Measurements from ENCODE around the gene C5orf15.

Gene C5orf15

GRCh38 chr5:133925866-133926488 lies 42.4 kb downstream of the C5orf15 start:
- DNase-seq (ENCODE audit: low read depth in 3 of 3, low spot score in 1 of 3): no peak

GRCh38 chr5:133925269-133925668 lies 43.2 kb downstream of the C5orf15 start:
- DNase-seq (ENCODE audit: low read depth in 3 of 3, low spot score in 1 of 3): no peak

- no peak for DNase-seq (ENCODE audit: low read depth in 3 of 3, low spot score in 1 of 3)
Observed at GRCh38 chr5:133924221-133924920, 44.1 kb downstream of the C5orf15 start.

- no peak for DNase-seq (ENCODE audit: low read depth in 3 of 3, low spot score in 1 of 3)
Observed at GRCh38 chr5:133921979-133922378, 46.4 kb downstream of the C5orf15 start.

DNA sequence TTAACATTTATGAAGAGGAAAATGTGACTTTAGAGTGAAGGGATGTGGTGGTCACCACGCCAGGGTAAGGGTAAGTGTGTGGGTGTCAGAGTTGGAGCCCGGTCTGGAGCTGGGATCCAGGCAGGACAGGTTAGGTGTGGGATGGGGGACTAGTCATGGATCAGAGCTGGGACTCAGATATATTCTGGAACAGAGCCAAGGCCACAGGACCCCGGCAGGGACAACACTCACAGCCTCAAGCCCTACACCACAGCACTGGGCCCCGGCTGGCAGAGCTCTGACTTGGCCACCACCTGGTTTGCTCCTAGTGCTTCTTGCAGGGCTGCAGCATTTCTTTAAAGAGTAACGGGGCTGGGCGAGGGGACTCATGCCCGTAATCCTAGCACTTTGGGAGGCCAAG lies 47.4 kb downstream of the C5orf15 start:
- DNase-seq (ENCODE audit: low read depth in 3 of 3, low spot score in 1 of 3): no peak

DNA sequence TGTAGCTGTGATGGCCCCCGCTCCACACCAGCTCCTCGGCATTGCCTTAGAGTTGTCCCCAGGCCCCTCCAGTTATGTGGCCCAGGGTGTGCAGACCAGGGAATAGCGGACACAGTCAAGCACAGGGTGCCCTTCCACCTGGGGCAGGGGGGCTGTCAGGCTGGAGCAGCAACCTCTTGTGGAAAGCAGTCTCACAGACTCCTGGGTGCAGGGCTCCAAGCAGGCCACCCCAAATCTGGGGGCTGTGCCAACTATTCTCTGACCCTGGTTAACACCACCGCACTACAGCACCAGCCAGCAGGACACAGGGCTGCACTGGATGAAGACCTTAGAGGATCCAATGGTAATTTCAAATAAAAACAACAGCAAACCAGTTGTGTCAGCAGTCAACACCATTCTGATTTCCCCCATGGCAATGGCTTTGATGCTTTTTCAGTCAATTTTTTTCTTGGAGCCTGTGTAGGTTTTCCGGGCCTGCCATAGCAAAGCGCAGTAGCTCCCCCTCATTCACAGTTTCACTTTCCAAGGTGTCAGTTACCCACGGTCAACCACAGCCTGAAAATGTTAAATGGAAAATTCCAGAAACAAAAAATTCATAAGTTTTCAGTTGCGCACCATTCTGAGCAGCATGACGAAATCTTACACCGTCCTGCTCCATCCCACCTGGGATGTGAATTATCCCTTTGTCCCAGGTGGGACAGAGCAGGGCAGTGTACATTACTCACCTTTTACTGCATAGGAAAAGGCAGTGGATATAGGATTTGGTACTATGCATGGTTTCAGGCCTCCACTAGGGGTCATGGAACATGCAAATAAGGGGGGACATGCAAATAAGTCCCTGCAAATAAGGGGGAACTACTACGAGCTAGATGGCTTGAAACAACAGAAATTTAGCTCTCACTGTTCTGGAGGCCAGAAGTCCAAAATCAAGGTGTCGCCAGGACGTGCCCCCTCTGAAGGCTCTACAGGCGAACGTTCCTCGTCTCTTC lies 49.0 kb downstream of the C5orf15 start:
- DNase-seq (ENCODE audit: low read depth in 3 of 3, low spot score in 1 of 3): no peak

DNA sequence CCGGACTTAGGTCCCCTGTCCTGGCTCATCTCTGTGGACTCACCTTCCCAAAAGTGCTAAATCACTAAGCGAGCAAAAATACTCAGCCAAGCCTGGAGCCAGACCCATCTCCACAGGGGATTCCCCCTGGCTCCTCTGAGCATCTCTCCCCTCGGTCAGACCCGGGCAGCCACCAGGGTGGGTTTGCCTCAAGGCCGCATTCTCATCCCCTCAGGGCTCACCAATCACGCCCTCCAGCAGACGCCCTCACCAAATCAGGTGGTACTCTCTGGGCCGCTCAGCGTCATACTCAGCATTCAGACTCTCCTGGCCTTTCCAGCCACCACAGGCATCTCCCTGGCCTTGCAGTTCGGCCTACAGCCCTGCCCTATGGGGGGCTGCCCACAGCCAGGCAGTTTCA lies 49.7 kb downstream of the C5orf15 start:
- DNase-seq (ENCODE audit: low read depth in 3 of 3, low spot score in 1 of 3): no peak

- no peak for DNase-seq (ENCODE audit: low read depth in 3 of 3, low spot score in 1 of 3)
Observed at GRCh38 chr5:133918316-133918715, 50.1 kb downstream of the C5orf15 start.

GRCh38 chr5:133917785-133918184 lies 50.6 kb downstream of the C5orf15 start:
- no peak for DNase-seq (ENCODE audit: low read depth in 3 of 3, low spot score in 1 of 3)

DNA sequence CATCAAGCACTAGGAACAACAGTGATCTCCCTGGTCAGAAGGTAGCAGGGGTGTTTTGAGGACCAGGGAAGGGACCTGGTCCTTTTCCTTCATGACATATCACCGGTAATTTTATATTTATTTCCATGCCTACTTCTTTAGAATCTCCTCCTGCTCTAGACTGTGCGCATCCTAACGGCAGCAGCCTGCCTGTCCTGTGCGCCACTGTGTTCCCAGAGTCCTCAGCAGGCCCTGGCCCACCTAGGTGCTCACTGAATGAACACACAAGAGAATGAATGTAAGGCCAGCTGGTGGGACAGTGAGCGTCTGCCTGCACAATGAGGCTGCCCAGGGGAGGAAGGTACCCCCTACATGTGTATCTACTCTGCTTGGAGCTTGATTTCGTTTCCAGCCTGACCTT lies 51.5 kb downstream of the C5orf15 start:
- no peak for DNase-seq (ENCODE audit: low read depth in 3 of 3, low spot score in 1 of 3)

DNA sequence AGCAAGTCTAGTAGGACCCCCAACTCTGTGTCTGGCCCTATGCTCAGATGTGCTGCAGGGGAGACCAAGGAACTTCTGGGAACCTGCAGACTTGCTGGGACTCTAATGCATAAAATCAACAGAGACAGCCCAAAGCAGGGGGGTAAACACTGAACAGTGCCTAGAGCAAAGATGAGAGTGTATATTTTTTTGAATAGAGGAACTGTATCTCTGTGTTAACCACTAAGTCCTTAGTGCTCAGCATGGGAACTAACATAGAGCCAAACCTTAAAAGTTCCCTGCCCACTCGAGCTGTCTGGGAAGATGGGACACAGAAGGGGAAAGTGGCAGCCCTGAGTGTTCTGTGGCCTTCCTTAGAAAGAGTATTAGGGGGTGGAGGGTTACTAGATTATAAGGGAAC lies 51.9 kb downstream of the C5orf15 start:
- no peak for DNase-seq (ENCODE audit: low read depth in 3 of 3, low spot score in 1 of 3)

GRCh38 chr5:133914434-133914833 lies 54.0 kb downstream of the C5orf15 start:
- no peak for DNase-seq (ENCODE audit: low read depth in 3 of 3, low spot score in 1 of 3)

DNA sequence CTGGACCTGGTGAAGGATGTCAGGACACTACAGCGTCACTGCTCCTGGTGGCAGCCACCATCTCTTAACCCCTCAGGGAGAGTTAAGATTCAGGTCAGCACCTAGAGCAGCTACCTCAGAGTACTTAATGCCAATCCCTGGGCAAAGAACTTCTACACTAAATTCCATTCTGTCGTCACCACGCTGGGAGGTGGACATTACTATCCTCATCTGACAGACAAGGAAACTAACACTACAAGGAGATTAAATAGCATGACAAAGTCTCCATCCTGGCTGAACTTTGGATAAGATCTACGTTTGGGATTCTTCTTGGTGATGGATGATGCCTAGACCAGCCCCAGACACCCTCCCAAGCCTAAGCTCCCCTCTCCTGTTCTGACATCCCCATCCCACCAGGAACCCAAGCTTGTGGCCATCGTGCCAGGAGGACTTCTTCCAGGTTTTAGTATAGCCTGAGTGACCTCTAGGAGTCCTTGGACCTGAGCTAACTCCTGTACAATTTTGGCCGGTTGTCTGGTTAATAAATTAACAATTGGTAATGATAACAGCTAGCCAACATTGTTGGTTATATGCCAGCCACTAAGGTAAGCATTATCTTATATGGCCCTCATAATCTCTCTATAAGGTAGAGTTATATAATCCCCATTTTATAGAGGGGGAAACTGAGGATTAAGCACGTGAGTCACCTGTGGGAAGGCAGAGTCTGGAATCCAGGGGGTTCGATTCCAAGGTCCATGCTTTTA lies 54.8 kb downstream of the C5orf15 start:
- DNase-seq (ENCODE audit: low read depth in 3 of 3, low spot score in 1 of 3): no peak

DNA sequence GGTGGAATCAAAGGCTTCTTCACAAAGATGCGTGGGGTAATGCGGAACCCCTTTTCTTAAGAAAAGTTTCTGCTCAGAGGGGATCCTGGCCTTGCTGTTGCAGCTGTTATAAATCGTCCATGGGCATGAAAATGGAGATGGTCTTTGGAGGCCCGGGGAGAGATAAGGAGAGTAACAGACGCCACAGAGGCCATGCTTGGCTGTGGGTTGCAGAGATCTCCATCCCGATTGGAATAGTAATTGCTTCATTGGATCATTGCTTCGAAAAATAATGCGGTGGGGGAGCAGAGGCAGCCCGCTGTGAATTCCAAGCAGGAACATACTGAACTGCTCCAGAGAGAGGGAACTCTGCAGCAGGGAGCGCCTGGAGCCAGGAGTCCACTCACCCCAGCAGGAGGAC lies 55.5 kb downstream of the C5orf15 start:
- no peak for DNase-seq (ENCODE audit: low read depth in 3 of 3, low spot score in 1 of 3)

DNA sequence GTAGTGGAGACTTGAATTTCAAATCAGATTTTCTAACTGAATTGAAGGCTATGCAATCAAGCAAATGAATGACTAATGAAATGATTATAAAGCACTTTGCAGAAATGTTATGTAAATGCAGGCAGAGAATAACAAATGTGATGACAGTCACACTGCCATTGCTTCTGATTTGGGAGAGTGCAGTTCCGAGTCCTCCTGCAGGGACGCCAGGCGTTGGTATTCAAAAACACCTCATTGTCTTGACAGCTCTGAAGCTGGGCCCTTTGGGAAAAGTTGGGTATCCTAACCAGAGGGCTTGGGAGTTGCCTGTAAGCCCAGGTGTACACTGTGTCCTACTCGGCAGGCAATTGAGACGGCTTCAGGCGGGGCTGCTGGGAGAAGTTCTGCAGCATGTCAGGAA lies 57.9 kb downstream of the C5orf15 start:
- no peak for DNase-seq (ENCODE audit: low read depth in 3 of 3, low spot score in 1 of 3)

DNA sequence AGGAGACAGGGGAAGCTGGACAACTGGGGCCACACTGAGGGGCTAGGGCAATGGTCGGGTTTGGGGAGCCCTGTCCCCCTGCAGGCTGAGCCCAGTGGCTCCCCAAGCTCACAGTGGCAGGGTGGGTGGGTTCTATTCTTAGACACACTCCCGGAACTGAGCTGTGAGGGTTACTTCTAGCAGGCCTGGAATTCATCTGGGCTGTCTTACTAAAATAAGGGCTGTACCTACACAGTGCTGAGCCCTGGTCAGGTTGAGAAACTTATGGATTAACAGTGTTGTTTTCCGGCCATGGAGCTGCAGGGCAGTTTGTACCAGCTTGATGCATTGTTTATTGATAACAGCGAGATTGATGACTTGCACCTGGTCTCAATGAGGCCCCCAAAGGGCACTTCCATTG lies 58.8 kb downstream of the C5orf15 start:
- no peak for DNase-seq (ENCODE audit: low read depth in 3 of 3, low spot score in 1 of 3)

- no peak for DNase-seq (ENCODE audit: low read depth in 3 of 3, low spot score in 1 of 3)
Observed at GRCh38 chr5:133907075-133907474, 61.4 kb downstream of the C5orf15 start.

DNA sequence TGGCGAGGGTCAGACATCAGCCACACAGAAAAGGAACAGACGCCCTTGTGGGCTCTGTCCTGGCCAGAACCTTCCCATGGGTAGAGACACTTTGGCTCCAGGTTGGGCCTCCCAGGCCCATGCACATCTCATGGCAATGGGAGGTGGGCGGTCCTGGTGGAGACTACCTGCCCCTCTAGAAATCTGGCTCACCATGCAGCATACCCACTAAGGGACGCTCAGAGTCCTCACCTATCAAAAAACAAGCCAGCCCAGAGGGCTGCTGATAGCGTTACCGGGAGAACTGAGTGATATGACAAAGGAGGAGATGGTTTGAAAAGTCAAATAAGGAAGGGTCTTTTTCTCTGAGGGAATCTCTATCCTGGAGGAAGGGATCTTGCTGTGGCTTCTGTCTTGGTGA lies 62.1 kb downstream of the C5orf15 start:
- no peak for DNase-seq (ENCODE audit: low read depth in 3 of 3, low spot score in 1 of 3)

Data from stimulated activated CD4-positive, alpha-beta T cell treated with anti-CD3 and anti-CD28 coated beads, TNF-alpha, amount 100 ng/mL, for 1 hour (primary cell).